ENCODE data around the gene MINDY4.

DNA sequence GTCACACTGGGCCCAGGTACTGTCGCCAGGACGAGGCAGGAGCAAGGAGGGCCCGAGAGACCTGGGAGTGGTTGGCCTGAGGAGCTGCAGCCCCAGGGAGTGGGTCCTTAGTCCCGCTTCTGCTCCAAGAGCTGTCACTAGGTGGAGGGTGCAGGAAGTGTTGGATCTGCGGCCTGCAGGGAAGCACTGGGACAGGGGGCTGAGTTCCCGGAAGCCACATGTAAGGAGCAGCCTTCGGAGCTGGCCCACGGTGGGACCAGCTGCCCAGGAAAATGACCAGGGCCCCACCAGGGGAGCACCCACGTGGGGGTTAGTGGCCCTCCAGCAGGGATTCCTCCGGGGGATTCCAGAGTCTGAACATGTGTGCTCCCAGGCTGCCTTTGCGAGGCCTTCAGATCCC lies 131.2 kb downstream of the MINDY4 start:
- TF ChIP-seq, protein P1, sequence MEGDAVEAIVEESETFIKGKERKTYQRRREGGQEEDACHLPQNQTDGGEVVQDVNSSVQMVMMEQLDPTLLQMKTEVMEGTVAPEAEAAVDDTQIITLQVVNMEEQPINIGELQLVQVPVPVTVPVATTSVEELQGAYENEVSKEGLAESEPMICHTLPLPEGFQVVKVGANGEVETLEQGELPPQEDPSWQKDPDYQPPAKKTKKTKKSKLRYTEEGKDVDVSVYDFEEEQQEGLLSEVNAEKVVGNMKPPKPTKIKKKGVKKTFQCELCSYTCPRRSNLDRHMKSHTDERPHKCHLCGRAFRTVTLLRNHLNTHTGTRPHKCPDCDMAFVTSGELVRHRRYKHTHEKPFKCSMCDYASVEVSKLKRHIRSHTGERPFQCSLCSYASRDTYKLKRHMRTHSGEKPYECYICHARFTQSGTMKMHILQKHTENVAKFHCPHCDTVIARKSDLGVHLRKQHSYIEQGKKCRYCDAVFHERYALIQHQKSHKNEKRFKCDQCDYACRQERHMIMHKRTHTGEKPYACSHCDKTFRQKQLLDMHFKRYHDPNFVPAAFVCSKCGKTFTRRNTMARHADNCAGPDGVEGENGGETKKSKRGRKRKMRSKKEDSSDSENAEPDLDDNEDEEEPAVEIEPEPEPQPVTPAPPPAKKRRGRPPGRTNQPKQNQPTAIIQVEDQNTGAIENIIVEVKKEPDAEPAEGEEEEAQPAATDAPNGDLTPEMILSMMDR (IDR thresholded peaks at IDR 0.05), result no peak
- TF ChIP-seq POLR2A (IDR thresholded peaks at IDR 0.05), result no peak
- no peak for TF ChIP-seq POLR2AphosphoS5 (IDR thresholded peaks at IDR 0.05)
